ENCODE results near the gene SLC17A7. TPM values are rescaled to one million over a fixed set of nuclear protein-coding genes. Genes with fewer than 3 reads are reported as not detected.

Gene SLC17A7
- polyA plus RNA-seq, 1 donor = 0.76 TPM

GRCh38 chr19:49427339-49427738 lies 14.0 kb downstream of the SLC17A7 start:
- DNase-seq = no peak

DNA sequence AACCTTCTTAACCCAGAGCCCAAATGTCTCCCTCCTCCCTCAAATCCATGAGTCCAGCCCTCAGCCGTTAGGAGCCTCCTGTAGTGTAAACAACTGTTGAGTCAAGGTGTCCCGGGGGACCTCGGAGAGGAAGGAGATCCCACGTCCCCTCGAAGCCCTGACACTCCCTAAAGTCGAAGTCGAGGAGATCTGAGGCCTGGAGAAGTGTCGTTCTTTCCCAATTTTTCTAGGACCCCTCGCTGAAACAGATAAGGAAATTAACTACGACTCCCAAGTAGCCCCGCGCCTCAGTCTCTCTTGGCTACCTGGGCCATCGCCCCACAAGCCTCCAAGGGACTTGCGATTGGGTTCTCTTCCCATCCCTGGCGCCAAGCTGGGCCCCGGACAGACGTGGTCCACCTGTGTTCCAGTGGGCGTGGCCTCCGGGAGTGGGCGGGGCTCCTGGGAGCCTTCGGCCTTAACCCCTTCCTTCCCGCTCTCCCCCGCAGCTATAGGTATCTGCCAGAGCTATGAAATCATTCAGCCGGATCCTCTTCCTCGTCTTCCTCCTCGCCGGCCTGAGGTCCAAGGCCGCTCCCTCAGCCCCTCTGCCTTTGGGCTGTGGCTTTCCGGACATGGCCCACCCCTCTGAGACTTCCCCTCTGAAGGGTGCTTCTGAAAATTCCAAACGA lies 15.3 kb downstream of the SLC17A7 start:
- DNase-seq = no peak

- DNase-seq = no peak
Observed at GRCh38 chr19:49425178-49425577, 16.1 kb downstream of the SLC17A7 start, which contains the start of gene GFY. TSS of gene GFY (plus strand) at chr19:49425388. CDS start at chr19:49426431, 1,043 bp downstream.

DNA sequence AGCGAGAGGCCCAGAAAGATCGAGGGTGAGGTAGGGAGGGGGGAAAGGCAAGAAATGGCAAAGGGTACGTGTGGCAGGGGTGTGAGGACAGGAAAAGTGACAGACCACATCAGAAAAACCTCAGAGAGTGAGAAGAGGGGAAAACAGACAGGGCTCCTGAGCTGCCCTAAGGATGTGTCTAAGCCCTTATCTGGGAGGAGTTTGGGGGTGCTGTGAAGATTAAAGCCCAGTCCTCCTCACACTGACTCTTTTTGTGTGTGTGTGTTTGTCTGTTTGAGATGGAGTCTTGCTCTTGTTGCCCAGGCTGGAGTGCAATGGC lies 17.4 kb downstream of the SLC17A7 start:
- DNase-seq = no peak

DNA sequence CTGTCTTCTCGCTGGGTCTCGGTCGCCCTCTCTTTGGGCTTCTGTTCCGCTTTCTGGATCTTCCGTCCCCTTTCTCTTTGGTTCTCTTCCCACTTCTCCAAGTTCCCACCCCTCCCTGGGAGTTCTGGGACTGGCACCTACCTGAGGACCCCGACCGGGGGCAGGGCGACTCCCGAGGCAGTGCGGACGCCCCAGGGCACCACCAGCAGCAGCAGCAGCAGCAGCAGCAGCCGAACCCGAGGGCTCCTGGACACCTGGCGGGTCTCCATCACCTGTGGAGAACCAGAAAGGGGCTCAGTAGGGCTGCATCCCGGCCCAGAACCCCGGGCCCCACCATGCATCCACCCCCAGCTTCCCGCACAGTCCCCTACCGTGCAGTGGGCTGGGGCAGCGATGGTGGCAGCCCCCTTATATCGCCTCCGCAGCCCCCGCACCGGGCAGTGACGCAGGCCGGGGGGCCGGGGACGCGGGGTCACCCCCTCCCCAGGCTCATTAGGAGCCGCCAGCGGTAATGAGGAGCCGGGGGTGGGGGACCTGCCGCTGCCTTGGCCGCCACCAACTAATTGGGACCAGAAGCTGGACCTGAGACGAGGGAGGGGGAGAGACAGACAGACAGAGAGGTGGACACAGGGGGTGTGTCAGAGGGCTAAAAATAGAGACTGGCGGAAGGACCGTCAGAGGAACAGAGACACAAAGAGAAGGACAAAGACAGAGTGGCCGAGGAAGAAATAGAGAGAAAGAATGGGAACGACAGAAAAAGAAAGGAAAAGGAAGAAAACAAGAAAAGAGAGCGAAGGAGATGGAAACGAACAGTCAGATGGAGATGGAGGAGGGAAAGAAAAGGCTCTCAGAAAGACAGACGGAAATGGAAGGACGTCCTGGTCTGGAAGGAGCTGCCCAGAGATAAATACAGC lies 18.0 kb downstream of the SLC17A7 start, which contains the start of gene PTH2:
Gene PTH2 (minus strand): TSS at position 371 of the 914 bp plus-strand sequence. CDS start 102 bp downstream, at position 269.
- no peak for DNase-seq

- DNase-seq = no peak
Observed at GRCh38 chr19:49422407-49423070, 18.8 kb downstream of the SLC17A7 start.

DNA sequence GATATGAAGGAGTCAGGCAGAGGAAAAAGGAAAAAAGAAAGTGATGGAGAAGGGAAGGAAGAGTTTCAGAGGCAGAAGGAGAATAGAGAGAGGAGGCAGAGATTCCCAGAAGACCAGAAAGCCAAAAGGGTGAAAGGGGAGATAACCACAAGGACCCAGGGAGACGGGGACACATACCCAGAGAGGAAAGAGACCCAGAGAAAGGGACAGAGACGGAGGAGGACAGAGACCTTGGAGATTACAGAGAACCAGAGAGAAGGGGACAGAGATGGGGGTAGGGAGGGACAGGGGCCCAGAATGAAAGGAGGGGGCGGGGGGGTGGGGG lies 19.5 kb downstream of the SLC17A7 start:
- no peak for DNase-seq

GRCh38 chr19:49421039-49421877 lies 20.1 kb downstream of the SLC17A7 start:
- DNase-seq = peak; percentile 63

DNA sequence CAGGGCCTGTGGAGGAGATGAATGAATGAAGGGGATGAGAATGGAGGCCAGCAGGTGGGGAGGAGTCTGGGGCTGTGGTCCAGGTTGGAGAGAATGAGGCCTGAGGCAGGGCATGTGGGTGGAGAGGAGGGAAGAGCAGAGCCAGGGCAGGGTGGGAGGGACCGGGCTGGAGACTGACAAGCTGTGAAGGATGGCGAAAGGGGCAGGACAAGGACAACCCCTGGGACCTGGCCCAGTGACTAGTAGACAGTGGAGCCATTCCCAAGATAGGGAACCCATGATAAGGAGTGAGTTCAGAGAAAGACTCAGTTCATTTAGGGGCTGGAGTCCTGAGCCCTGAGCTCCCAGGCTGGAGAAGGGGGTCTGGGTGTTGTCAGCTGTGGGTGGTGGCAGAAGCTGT lies 21.1 kb downstream of the SLC17A7 start:
- DNase-seq = no peak

- no peak for DNase-seq
Observed at GRCh38 chr19:49419173-49419572, 22.2 kb downstream of the SLC17A7 start.

DNA sequence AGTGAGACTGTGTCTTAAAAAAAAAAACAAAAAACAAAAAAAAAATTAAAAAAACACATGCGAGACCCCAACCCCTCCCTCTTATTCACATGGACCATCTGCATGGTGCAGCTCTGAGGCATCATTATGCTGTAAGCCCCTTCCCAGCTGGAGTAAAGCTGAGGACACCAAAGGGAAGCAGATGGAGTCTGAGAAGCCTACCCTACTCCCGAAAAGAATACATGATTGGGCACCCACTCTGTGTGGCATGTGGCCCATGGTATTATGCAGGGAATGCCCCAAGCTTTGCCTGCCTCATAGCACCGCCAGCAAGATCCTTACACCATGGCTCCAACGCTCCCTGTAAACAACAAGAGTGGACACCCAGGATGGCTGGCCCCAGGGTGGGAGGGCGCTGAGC lies 22.8 kb downstream of the SLC17A7 start:
- no peak for DNase-seq

DNA sequence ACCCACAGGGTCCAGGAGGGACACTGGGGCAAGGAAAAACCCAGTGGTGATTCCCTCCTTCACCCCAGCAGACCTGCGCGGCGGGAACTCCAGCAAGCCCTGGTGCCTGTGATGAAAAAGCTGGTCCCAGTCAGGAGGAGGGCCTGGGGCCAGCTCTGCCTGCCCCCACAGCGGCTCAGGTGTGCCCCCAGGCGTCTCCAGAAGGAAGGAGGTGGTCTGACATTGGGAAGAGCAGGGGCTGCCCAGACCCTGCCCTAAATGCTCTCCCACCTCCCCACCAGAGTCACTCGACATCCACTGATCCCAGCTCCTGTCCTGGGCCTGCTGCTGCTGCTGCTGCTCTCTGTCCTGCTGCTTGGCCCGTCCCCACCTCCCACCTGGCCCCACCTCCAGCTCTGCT lies 24.2 kb downstream of the SLC17A7 start:
- no peak for DNase-seq

DNA sequence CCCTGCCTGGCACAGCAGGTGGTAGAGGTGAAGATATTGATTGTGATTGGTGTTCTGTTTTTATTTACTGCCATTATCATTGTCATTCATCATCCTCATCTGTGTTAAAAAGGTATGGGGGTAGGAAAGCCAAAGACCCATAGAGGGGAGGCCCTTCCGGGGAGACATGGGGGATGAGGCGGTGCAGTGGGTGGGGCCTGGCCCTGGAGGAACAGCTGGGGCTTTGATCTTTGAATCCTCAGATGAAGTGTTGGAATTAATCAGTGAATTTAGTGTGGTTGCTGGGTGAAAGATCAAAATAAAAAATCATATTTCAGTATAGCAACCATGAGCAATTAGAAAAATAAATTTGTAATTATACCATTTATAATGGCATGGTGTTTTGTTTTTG lies 25.5 kb downstream of the SLC17A7 start:
- DNase-seq = no peak

GRCh38 chr19:49415102-49415809 lies 26.1 kb downstream of the SLC17A7 start:
- DNase-seq = no peak

DNA sequence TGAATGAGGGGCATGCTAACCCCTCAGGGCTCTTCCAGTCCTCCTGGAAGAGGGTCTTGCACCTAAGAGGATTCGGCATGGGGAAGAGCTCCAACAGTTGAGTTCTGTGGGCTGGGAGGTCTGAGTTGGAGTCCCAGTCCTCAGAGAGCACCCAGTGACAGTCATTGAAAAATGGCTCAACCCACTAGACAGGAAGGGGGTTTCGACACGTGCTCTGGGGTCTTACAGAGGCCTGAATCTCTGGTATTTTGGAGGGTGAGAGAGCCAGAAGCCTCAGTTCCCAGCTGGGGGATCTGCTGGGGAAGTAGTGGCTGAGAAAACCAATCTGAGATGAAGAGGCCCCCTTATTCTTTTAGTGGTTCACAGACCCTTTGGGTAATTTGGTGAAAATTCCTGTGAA lies 27.1 kb downstream of the SLC17A7 start:
- no peak for DNase-seq

DNA sequence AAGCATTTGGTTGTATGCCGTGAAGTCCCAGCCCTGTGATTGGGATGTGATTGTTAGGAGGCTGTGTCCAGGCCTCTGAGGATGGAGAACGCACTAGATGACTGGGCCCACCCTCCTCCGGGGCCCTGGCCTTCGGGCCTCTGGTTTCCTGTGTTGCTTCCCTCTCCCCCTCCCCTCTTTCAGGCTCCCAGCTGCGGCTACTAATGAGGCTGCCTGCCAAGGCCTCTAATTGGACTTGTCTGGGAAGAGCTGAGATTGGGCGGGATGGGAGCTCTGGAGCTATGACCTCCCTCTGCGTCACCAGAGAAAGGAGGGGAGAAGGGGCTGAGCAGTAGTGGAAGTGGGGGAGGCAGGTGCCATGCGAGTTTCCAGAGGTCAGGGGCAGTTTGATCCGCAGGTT lies 28.0 kb downstream of the SLC17A7 start:
- DNase-seq = peak; percentile 60

- no peak for DNase-seq
Observed at GRCh38 chr19:49411681-49412326, 29.5 kb downstream of the SLC17A7 start.

DNA sequence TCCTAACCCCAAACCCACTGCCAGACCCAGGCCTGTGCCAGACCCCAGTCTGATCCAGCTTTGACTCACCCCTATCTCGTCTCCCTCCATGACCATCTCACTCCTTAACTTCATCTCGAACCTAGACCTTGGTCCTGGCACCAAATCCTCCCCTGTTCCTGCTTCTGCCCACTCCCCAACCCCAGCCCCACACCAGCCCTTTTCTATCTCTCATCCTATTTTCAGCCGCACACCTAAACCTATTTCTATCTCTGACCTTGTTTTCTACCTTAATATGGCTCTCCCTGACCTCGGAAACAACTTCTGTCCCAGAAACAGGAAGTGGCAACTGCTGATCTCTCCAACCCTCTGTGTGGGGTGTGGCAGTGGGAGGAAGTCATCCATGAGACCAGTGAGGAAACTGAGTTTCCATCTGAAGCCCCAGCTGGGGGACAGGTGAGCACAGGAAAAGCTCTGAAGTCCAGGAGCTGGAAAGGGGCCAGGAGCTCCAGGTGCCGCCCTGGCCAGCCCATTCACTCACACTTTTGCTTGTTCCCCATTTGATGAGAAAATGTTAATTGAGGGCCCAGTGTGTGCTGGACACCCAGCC lies 31.8 kb downstream of the SLC17A7 start:
- no peak for DNase-seq

DNA sequence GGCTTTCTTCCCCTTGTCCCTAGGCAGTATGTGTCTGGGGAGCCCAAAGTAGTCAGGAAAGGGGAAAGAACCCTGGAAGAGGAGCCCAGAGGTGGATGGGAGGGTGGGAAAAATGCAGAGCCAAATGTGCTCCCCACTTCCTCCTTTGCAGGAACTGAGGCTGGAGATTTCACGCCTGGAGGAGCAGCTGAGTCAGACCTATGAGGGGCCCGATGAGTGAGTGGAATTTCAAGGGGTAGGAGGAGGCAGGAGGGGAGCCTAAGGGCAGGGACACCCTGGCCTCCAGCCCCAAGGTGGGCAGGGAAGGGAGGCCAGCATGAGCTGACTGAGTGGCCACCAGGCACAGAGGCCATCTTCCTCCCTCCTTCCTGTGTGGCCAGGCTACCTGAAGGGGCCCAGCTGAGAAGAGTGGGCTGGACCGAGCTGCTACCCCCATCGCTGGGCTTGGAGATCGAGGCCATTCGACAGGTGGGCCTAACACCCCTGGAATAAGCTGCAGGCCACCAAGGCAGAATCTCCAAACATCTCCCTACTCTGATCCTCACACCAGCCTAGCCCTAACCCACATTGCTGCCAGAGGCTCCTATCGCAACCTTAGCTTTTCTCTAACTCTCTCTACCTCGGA lies 32.4 kb downstream of the SLC17A7 start:
- no peak for DNase-seq

DNA sequence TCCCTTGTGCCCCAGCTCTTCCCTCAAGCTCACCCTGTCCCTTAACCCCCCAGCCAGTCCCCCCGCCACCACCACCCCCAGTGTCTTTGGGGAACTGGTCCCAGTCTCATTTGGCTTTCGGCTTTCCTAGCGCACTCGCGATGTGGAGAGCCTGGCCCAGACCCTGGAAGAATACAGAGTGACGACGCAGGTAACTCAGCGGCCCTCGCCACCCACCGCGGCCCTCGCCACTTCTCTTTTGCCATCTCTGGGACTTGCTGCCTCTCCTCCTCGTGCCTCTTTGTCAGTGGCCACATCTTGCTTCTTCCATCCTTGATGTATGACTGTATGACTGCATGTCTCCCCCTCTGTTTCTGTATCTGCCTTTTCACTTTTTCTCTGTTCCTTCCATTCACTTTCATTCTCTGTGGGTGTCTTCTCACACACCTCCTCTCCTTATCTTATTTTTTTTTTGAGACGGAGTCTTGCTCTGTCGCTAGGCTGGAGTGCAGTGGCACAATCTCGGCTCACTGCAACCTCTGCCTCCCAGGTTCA lies 33.8 kb downstream of the SLC17A7 start:
- DNase-seq = no peak

Measured in hindlimb muscle (tissue), 1 donor.